Measurements from ENCODE around the gene MEF2C. TPM values are rescaled to one million over a fixed set of nuclear protein-coding genes. Genes with fewer than 3 reads are reported as not detected.

Gene MEF2C
- polyA plus RNA-seq, 1 donor (not counting 4 experiments of a cell fraction or from before 2014, with no cell fraction given), result 0.10 TPM

DNA sequence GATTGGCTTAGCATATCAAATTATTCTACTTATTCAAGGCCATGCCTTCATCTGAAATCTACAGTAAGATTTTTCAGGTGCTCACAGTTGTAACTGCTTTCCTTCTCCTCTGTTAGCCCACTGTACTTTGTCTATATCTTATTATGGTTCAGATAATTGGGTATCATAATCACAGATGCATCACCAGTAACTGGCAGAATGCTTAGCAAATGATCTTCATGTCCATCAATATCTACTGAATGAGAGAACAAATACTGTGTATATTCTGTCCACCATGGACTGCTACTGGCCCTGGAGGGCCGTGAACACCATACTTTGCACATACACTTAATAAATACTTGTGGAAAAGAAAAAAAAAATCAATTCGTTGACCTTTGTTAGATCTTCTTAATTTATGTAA is 96.2 kb downstream of the MEF2C start:
- no peak for TF ChIP-seq EZH2 (IDR thresholded peaks at IDR 0.05; ENCODE audit: low read length)
- no peak for TF ChIP-seq CTCF (optimal IDR thresholded peaks at IDR 0.05 in 1 of 3, IDR thresholded peaks at IDR 0.05 in 1 of 3, conservative IDR thresholded peaks at IDR 0.05 in 1 of 3; ENCODE audit: extremely low read depth in 1 of 3, insufficient read depth in 2 of 3, low read length in 3 of 3)
- peaks cover 12% of the 10 kb centered on the region for H3K4me1 ChIP-seq (ENCODE audit: control insufficient read depth, extremely low read depth, insufficient read depth, low read length)
- H3K4me2 ChIP-seq (ENCODE audit: control insufficient read depth, extremely low read depth, insufficient read depth, low read depth, low read length), result no peak overlapping the region
- no peaks in the 10 kb centered on the region for H3K79me2 ChIP-seq (ENCODE audit: control insufficient read depth, insufficient read depth, low read length)
- DNase-seq (ENCODE audit: low read depth, low spot score) (no peak), FAIRE-seq (no peak)
- H2AFZ ChIP-seq (ENCODE audit: control insufficient read depth, low read length), result no peak overlapping the region
- no peak overlapping the region for H3K27ac ChIP-seq (ENCODE audit: control insufficient read depth, insufficient read depth, low read length)
- no peaks in the 10 kb centered on the region for H4K20me1 ChIP-seq (ENCODE audit: control insufficient read depth, extremely low read depth, insufficient read depth, low read length)
- no peak overlapping the region for H3K4me3 ChIP-seq (ENCODE audit: control insufficient read depth in 2 of 3, extremely low read depth in 1 of 3, insufficient read depth in 2 of 3, low read depth in 1 of 3, low read length in 3 of 3)
- H3K36me3 ChIP-seq (ENCODE audit: control insufficient read depth in 2 of 2, extremely low read depth in 1 of 2, insufficient read depth in 2 of 2, low read length in 2 of 2), result no peaks in the 10 kb centered on the region
- dilution Hi-C loops (cut with MboI; ENCODE audit: extremely low pct_ligation_motif_present, low sequenced_read_pairs), result no loop called here
- H3K9me3 ChIP-seq (ENCODE audit: control insufficient read depth, low read depth, low read length), result no peaks in the 10 kb centered on the region
- H3K9me1 ChIP-seq (ENCODE audit: control insufficient read depth, extremely low read depth, insufficient read depth, low read length), result no peaks in the 10 kb centered on the region
- H3K27me3 ChIP-seq (ENCODE audit: control insufficient read depth, extremely low read depth, insufficient read depth, low read length), result peaks cover 3% of the 10 kb centered on the region
- H3K9ac ChIP-seq (ENCODE audit: control insufficient read depth, extremely low read depth, insufficient read depth, low read length), result no peak overlapping the region

- H3K9me1 ChIP-seq (ENCODE audit: control insufficient read depth, extremely low read depth, insufficient read depth, low read length), result no peaks in the 10 kb centered on the region
- TF ChIP-seq CTCF (optimal IDR thresholded peaks at IDR 0.05 in 1 of 3, IDR thresholded peaks at IDR 0.05 in 1 of 3, conservative IDR thresholded peaks at IDR 0.05 in 1 of 3; ENCODE audit: extremely low read depth in 1 of 3, insufficient read depth in 2 of 3, low read length in 3 of 3), result no peak
- no peak for TF ChIP-seq EZH2 (IDR thresholded peaks at IDR 0.05; ENCODE audit: low read length)
- peak overlapping the region; percentile 7 for H3K4me2 ChIP-seq (ENCODE audit: control insufficient read depth, extremely low read depth, insufficient read depth, low read depth, low read length)
- no peak overlapping the region for H3K4me3 ChIP-seq (ENCODE audit: control insufficient read depth in 2 of 3, extremely low read depth in 1 of 3, insufficient read depth in 2 of 3, low read depth in 1 of 3, low read length in 3 of 3)
- peaks cover 12% of the 10 kb centered on the region for H3K4me1 ChIP-seq (ENCODE audit: control insufficient read depth, extremely low read depth, insufficient read depth, low read length)
- no peaks in the 10 kb centered on the region for H3K79me2 ChIP-seq (ENCODE audit: control insufficient read depth, insufficient read depth, low read length)
- no peaks in the 10 kb centered on the region for H3K36me3 ChIP-seq (ENCODE audit: control insufficient read depth in 2 of 2, extremely low read depth in 1 of 2, insufficient read depth in 2 of 2, low read length in 2 of 2)
- H3K27ac ChIP-seq (ENCODE audit: control insufficient read depth, insufficient read depth, low read length), result peak overlapping the region; percentile 34
- no peak overlapping the region for H2AFZ ChIP-seq (ENCODE audit: control insufficient read depth, low read length)
- FAIRE-seq (peak; percentile 76), DNase-seq (ENCODE audit: low read depth, low spot score) (peak; percentile 25)
- dilution Hi-C loops (cut with MboI; ENCODE audit: extremely low pct_ligation_motif_present, low sequenced_read_pairs), result no loop called here
- no peak overlapping the region for H3K9ac ChIP-seq (ENCODE audit: control insufficient read depth, extremely low read depth, insufficient read depth, low read length)
- H3K9me3 ChIP-seq (ENCODE audit: control insufficient read depth, low read depth, low read length), result no peaks in the 10 kb centered on the region
- peaks cover 3% of the 10 kb centered on the region for H3K27me3 ChIP-seq (ENCODE audit: control insufficient read depth, extremely low read depth, insufficient read depth, low read length)
- H4K20me1 ChIP-seq (ENCODE audit: control insufficient read depth, extremely low read depth, insufficient read depth, low read length), result no peaks in the 10 kb centered on the region
These were observed 97.0 kb downstream of the MEF2C start for GRCh38 chr5:88785746-88786565.

All from keratinocyte (primary cell).